Measurements from ENCODE around the gene KLF5. TPM values are rescaled to one million over a fixed set of nuclear protein-coding genes. Genes with fewer than 3 reads are reported as not detected.

Gene KLF5
- total and polyA plus RNA-seq, 2 of the 4 experiments (the other 2 are of a cell fraction), result 5.4 to 8.8 TPM

GRCh38 chr13:73040968-73041596 is 17.7 kb upstream of the KLF5 start:
- Histone ChIP-seq H3K9me1 (ENCODE audit: insufficient read depth, low read length) (no peaks in the 10 kb centered on the region), H3K36me3 (ENCODE audit: control insufficient read depth, insufficient read depth, low read length) (no peaks in the 10 kb centered on the region), H3K27ac (ENCODE audit: insufficient read depth, low read length) (no peak overlapping the region), H4K20me1 (ENCODE audit: insufficient read depth, low read length) (no peaks in the 10 kb centered on the region), H4K5ac (ENCODE audit: low read depth, low read length) (no peak overlapping the region), H3K4ac (ENCODE audit: low read depth, low read length) (no peak overlapping the region), H3K9ac (ENCODE audit: low read depth, low read length) (no peak overlapping the region), H3K23ac (ENCODE audit: low read depth, low read length) (no peak overlapping the region), H4K91ac (ENCODE audit: insufficient read depth, low read depth, low read length) (no peak overlapping the region), H3K4me3 (ENCODE audit: insufficient read depth, low read depth, low read length) (no peak overlapping the region), H2AK5ac (ENCODE audit: low read depth, low read length) (no peak overlapping the region), H4K8ac (ENCODE audit: low read depth in 2 of 2, low read length in 2 of 2) (no peak overlapping the region), H2AK9ac (replicated peaks; ENCODE audit: low read depth, low read length, poor library complexity) (no peak overlapping the region), H3K79me1 (ENCODE audit: low read depth in 1 of 2, low read length in 2 of 2) (no peaks in the 10 kb centered on the region), H3K4me1 (ENCODE audit: control insufficient read depth, insufficient read depth, low read length) (no peaks in the 10 kb centered on the region), H3K18ac (ENCODE audit: low read depth, low read length) (no peak overlapping the region), H2AFZ (replicated peaks; ENCODE audit: low read length, poor library complexity) (no peak overlapping the region), H2BK20ac (ENCODE audit: low read depth, low read length) (no peak overlapping the region), H3K56ac (ENCODE audit: extremely low read depth, insufficient read depth, low read length) (no peak overlapping the region), H3K9me3 (ENCODE audit: control insufficient read depth, insufficient read depth, low read length) (no peaks in the 10 kb centered on the region), H2BK120ac (ENCODE audit: low read depth, low read length) (no peak overlapping the region), H2BK5ac (ENCODE audit: low read depth, low read length, poor library complexity, severe bottlenecking) (no peak overlapping the region), H3K14ac (replicated peaks; ENCODE audit: low read depth, low read length) (no peak overlapping the region), H3K27me3 (ENCODE audit: control insufficient read depth, insufficient read depth, low read length) (no peaks in the 10 kb centered on the region), H2BK15ac (ENCODE audit: low read depth, low read length) (no peak overlapping the region), H3K4me2 (ENCODE audit: low read depth, low read length) (no peak overlapping the region)
- dilution Hi-C loops (cut with HindIII; ENCODE audit: low sequenced_read_pairs, unreplicated experiment) (no loop called here), in situ Hi-C loops (cut with MboI; ENCODE audit: low sequenced_read_pairs) (no loop called here), intact Hi-C loops (cut with micrococcal nuclease) (no loop called here)
- ATAC-seq (ENCODE audit: low read depth) (no peak), DNase-seq (no peak)
- POLR2A ChIA-PET (ENCODE audit: unreplicated experiment), result no interaction called here
- no TSS peak for BruUV-seq (replicated peaks)
- no CpG with 5 or more reads among the region's 7 CpGs for WGBS, 2 experiments (ENCODE audit: extremely low coverage in 2 of 2, insufficient read length in 1 of 2)
- TF ChIP-seq SMC3 (IDR thresholded peaks at IDR 0.05; ENCODE audit: low read depth, low read length) (no peak), BHLHE40 (IDR thresholded peaks at IDR 0.05; ENCODE audit: low read depth, low read length) (no peak), MAZ (IDR thresholded peaks at IDR 0.05; ENCODE audit: borderline replicate concordance, low read depth, low read length) (no peak), RAD21 (IDR thresholded peaks at IDR 0.05; ENCODE audit: low read length) (no peak), MAFK (IDR thresholded peaks at IDR 0.05; ENCODE audit: low read depth, low read length) (no peak), CTCF (conservative IDR thresholded peaks at IDR 0.05; ENCODE audit: low read depth, low read length) (no peak), CHD1 (IDR thresholded peaks at IDR 0.05; ENCODE audit: low read depth, low read length) (no peak)
- CTCF ChIA-PET, result interaction anchor here (0.6 kb wide), 2 partner anchors 103 to 557 kb away, joined by 3 to 4 read pairs; no protein-coding TSS in a partner anchor
